Smooth muscle cell of the brain vasculature (primary cell): ENCODE results near the gene BRMS1L.

Source experiments
- DNase-seq: peaks from one replicate; pipeline ENCODE4 v3.0.0-alpha.2; 2012; ENCODE audit warnings: low read depth, low spot score

BRMS1L gene

GRCh38 chr14:35865611-35866324 lies 39.6 kb downstream of the BRMS1L start:
- no peak for DNase-seq

GRCh38 chr14:35866595-35867279 lies 40.6 kb downstream of the BRMS1L start:
- DNase-seq, result no peak

GRCh38 chr14:35867280-35867629 lies 41.1 kb downstream of the BRMS1L start:
- no peak for DNase-seq

GRCh38 chr14:35875296-35875695 lies 49.2 kb downstream of the BRMS1L start:
- no peak for DNase-seq

- no peak for DNase-seq
Observed at GRCh38 chr14:35877276-35877675, 51.1 kb downstream of the BRMS1L start.

GRCh38 chr14:35878272-35879150 lies 52.4 kb downstream of the BRMS1L start:
- DNase-seq, result peak; percentile 65

GRCh38 chr14:35879151-35879648 lies 53.1 kb downstream of the BRMS1L start:
- DNase-seq, result no peak

- no peak for DNase-seq
Observed at GRCh38 chr14:35879654-35880249, 53.6 kb downstream of the BRMS1L start.

GRCh38 chr14:35881280-35881679 lies 55.1 kb downstream of the BRMS1L start:
- no peak for DNase-seq

- DNase-seq, result no peak
Observed at GRCh38 chr14:35883677-35884293, 57.6 kb downstream of the BRMS1L start.

- no peak for DNase-seq
Observed at GRCh38 chr14:35890308-35890707, 64.2 kb downstream of the BRMS1L start.

- DNase-seq, result no peak
Observed at GRCh38 chr14:35895256-35895655, 69.1 kb downstream of the BRMS1L start.

- no peak for DNase-seq
Observed at GRCh38 chr14:35897616-35898111, 71.5 kb downstream of the BRMS1L start.

- no peak for DNase-seq
Observed at GRCh38 chr14:35898217-35898775, 72.2 kb downstream of the BRMS1L start.

- no peak for DNase-seq
Observed at GRCh38 chr14:35900741-35901140, 74.6 kb downstream of the BRMS1L start.

- DNase-seq, result no peak
Observed at GRCh38 chr14:35909665-35910064, 83.5 kb downstream of the BRMS1L start.

- DNase-seq, result no peak
Observed at GRCh38 chr14:35910191-35910590, 84.1 kb downstream of the BRMS1L start.

- no peak for DNase-seq
Observed at GRCh38 chr14:35911097-35911496, 85.0 kb downstream of the BRMS1L start.

GRCh38 chr14:35915185-35915584 lies 89.0 kb downstream of the BRMS1L start:
- DNase-seq, result no peak

GRCh38 chr14:35915775-35916174 lies 89.6 kb downstream of the BRMS1L start:
- DNase-seq, result no peak
